GM12874 (cell line): ENCODE measurements around the gene IFIT3.

Experiments used
- CTCF ChIP-seq: IDR thresholded peaks from 2 replicates; pipeline ENCODE4 v1.5.1; 2011; ENCODE audit warnings: low read depth, mild to moderate bottlenecking, control low read depth, low read length, moderate library complexity; ENCODE audit not compliant: insufficient read depth

Gene IFIT3

GRCh38 chr10:89351780-89352597, 24.2 kb downstream of the IFIT3 start:
- no peak for TF ChIP-seq CTCF

DNA sequence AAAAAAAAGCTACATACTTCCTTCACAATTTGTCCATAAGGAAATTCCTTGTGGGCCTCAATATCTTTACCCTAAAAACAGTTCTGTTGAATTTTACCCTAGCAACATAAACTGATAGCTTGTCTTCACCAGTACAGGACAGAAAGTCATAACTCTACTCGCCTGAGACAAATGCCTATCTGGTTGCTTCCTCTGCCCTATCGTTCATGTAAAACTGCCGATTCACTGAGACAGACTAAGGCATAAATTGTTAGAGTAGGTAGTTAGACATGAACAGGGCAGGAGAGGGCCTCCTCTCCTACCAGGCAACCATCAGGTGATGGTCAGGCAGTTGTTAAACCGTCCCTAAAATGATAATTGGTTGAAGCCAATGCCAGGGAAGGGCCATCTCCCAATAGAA, 25.0 kb downstream of the IFIT3 start:
- no peak for TF ChIP-seq CTCF

DNA sequence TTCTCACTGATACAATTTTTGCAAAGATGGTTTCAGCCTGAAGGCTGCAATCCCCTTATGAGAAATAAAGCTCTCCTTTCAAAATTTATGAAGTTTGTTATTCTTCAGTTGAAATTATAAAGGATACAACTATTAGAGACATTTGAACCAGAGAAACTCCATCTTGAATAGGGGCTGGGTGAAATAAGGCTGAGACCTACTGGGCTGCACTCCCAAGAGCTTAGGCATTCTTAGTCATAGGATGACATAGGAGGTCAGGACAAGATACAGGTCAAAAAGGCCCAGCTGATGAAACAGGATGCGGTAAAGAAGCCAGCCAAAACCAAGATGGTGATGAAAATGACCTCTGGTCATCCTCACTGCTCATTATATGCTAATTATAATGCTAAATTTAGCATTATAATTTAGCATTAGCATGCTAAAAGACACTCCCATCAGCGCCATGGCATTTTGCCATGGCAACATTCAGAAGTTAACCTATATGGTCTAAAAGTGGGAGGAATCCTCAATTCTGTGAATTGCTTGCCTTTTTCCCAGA, 27.7 kb downstream of the IFIT3 start:
- no peak for TF ChIP-seq CTCF

- no peak for TF ChIP-seq CTCF
Measured at GRCh38 chr10:89357096-89357495, 29.3 kb downstream of the IFIT3 start.

- TF ChIP-seq CTCF = no peak
Measured at GRCh38 chr10:89357975-89358374, 30.2 kb downstream of the IFIT3 start.

DNA sequence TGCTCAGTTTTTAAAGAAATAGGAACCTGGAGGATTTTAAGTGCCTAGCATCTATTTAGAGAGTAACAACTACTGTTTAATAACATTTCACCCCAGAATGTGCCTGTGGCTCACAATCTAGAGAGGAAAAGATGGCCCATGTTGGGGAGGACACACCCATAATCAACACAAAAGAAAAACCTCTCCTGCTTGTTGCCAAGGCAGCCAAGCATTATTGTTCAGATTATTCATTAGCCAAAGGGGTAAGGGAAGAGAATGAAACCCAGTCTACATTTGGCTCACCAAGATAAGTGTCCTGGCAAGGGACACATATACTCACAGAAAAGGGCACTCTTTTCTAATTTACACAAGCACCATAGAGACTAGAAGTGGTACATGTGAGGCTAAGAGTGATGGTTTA, 32.4 kb downstream of the IFIT3 start:
- TF ChIP-seq CTCF = no peak

GRCh38 chr10:89362929-89363328, 35.1 kb downstream of the IFIT3 start:
- no peak for TF ChIP-seq CTCF
